Hematopoietic multipotent progenitor cell (in vitro differentiated cells): ENCODE measurements around the gene PRRC2B. TPM values are rescaled to one million over a fixed set of nuclear protein-coding genes. Genes with fewer than 3 reads are reported as not detected.
"Not testable (repeated sequence)": the region's sequence is repeated elsewhere in the genome, so short reads cannot be mapped to it uniquely, and the experiment has no call there.

Experiments
- DNase-seq, 3 donors: peaks; one replicate each; pipeline ENCODE4 v3.0.0-alpha.2; 2011 to 2015; ENCODE audit warnings: low read depth in 2 of 3, low spot score in 2 of 3
- total RNA-seq: library from RNA; depleted of rRNA; stranded (reverse); fragments of >200 nt; gene quantifications from one replicate; pipeline ENCODE4 v1.2.3, GENCODE V29; 2012

The PRRC2B gene
- total RNA-seq, 1 donor = 82.9 TPM

DNA sequence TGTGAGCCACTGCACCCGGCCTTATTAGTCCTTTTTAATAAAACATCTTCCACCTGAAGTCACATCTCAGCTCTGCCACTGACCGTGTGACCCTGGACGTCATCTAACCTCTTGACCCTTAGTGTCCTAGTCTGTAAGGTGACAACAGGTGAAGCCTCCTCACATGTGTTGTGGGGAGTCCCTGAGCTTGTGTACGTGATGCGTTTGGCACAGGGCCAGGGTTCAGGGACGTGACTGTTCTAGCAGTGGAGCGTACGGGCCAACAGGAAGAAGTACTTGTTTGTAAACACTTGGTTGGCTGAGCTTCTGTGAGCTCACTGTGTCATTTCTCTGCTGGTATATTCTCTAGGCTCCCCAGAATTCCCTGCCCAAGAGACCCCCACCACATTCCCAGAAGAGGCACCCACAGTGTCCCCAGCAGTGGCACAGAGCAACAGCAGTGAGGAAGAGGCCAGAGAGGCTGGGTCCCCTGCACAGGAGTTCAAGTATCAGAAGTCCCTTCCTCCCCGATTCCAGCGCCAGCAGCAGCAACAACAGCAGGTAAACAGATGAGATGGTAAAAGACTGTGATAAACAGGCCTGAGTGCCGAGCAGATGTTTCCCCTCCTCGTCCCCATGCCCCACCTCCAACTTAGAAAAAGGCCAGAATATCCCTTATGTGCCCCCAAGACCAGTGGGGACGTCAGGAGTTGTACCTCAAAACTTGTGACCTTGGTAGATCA lies 73.5 kb downstream of the PRRC2B start:
- DNase-seq = no peak

DNA sequence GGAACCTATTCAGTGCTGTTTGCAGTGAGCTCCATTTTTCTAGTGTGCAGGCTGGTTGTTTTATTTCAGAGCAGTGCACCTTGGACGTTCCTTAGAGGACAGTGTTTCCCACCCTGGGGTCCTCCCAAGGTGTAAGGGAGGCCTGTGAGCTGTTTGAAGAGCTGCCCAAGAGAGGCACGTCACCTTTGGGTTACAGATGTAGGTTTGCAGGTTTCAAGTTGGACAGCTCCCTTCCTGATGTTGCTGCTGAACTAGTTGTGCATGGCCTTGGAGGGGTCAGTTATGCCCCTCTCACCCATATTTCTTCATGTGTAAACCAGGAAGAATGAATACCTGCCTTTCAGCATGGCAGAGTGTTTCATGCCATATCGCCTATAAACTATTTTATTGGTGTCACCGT lies 74.1 kb downstream of the PRRC2B start:
- DNase-seq = no peak

DNA sequence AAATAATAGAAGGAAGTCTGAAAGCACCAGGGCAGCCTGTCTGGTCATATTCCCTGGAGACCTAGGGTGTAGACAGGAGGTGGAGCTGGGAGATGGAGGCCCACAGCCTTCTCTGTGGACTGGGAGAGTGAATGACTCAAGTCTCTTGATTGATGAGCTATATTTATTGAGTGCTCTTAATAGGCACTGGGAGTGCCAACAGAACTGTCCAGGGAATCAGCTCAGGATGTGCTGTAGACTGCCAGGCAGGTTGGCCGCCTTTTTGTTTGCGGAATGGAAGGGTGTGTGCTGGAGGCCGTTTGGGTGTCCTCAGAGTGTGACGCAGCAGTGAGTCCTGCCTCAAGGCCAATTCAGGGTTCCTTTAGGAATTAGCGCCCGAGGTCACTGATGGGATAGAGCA lies 75.5 kb downstream of the PRRC2B start:
- no peak for DNase-seq

DNA sequence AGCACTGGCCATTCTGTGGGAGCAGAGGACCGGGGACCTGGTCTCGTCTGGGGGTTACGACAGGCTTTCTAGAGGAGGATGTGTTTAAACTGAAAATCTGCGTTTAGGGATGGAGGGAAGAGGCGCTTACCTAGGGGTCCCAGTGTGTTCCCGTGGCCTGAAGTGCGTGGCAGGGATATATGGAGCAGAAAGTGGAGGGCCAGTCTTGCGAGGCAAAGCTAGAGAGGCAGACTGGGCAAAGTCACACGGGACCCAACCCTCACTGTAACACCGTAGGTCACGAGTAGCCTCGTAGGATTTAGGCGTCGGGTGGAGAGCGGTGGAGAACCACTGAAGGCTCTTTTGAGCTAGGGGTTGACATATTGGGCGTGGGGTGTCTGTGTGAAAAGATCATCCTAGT lies 76.1 kb downstream of the PRRC2B start:
- no peak for DNase-seq

DNA sequence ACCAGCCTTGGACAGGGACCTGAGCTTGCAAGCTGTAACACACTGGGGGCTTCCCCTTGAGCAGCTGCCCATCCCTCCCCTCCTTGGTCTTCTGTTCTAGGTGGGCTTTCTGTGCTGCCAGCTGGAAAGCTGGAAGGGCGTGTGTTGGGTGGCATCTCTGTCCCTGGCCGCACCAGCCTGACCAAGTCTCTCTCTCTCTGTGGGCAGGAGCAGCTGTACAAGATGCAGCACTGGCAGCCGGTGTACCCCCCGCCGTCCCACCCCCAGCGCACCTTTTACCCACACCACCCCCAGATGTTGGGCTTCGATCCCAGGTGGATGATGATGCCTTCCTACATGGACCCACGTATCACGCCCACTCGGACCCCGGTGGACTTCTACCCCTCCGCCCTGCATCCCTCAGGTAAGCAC lies 76.7 kb downstream of the PRRC2B start:
- DNase-seq = no peak

DNA sequence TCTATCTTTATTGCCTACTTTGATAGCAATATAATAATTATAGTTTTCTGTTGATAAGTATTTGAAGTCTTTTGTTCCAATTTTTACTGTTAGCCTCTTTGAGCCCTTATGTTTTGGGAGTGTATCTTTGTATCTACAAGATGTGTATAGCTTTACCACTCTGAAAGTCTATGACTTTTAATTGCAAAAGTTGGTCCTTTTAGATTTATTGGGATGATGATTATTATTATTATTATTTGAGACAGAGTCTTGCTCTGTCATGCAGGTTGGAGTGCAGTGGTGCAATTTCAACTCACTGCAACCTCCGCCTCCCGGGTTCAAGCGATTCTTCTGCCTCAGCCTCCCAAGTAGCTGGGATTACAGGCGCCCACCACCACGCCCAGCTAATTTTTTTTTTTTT lies 78.2 kb downstream of the PRRC2B start:
- not testable (repeated sequence) for DNase-seq

DNA sequence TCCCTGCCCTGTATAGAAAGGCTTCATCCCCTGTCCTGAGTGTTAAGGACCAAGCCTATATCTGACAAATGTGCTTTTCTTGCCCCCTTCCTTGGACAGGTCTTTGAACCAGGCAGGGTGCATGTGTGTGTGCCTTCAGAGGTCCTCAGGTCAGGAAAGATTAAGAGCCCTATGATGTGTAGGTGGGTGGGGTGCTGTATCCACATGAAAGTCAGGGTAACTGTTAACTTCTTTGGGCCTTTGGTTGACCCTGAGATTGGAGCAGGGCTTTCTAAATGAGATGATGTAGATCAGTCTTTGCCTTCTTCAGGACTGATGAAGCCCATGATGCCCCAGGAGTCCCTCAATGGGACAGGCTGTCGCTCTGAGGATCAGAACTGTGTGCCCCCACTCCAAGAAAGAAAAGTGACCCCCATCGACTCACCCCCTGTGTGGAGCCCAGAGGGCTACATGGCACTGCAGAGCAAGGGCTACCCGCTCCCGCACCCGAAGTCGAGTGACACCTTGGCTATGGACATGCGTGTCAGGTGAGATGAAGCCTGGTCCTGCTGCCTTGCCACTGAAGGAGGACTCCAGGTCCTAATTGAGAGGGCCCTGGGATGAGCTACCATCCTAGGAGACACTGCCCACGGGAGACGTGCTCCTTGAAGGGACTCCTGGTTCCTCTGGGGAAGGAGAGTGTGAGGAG lies 79.5 kb downstream of the PRRC2B start:
- DNase-seq = no peak

DNA sequence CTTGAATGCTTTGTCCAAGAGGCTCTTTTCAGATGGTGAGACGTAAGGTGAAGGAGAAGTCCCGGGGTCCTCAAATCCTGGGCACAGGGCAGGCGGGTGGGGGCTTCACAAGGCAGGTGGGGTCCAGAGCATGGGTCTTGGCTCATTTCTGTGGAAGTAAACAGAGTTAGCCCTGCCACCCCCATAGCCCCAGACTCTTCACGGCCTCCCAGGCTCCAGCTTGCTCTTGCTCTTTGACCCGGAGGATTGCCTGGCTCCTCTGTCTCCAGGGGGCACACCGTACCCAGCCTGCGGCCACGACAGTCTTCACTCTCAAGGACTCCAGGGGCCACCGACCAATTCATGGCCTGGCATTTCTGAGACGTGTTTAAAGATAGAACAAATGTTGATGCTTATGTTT lies 80.0 kb downstream of the PRRC2B start:
- DNase-seq = no peak

DNA sequence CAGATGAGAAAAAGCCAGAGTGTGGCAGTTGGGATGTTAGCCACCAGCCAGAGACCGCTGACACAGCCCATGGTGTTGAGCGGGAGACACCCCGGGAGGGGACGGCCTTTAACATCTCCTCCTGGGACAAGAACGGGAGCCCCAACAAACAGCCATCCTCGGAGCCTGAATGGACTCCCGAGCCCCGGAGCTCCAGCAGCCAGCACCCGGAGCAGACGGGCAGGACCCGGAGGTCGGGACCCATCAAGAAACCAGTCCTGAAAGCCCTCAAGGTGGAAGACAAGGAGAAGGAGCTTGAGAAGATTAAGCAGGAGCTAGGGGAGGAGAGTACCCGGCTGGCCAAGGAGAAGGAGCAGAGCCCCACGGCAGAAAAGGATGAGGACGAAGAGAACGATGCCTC lies 80.8 kb downstream of the PRRC2B start:
- DNase-seq = no peak

DNA sequence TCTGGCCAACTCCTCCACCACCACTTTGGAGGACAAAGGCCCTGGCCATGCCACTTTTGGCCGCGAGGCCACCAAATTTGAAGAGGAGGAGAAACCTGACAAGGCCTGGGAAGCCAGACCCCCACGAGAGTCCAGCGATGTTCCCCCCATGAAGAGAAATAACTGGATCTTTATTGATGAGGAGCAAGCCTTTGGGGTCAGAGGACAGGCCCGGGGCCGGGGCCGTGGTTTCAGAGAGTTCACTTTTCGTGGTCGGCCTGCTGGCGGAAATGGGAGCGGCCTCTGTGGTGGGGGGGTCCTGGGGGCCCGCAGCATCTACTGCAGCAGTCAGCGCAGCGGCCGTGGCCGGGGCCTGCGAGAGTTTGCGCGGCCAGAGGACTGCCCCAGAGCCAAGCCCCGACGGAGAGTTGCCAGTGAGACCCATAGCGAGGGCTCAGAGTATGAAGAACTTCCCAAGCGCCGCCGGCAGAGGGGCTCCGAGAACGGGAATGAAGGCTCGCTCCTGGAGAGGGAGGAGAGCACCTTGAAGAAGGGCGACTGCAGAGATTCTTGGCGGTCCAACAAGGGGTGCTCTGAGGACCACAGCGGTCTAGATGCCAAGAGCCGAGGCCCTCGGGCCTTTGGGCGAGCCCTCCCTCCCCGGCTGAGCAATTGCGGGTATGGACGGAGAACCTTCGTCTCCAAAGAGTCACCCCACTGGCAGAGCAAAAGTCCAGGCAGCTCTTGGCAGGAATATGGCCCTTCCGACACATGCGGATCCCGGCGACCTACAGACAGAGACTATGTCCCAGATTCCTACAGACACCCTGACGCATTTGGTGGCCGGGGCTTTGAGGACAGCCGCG lies 81.4 kb downstream of the PRRC2B start:
- DNase-seq = no peak

DNA sequence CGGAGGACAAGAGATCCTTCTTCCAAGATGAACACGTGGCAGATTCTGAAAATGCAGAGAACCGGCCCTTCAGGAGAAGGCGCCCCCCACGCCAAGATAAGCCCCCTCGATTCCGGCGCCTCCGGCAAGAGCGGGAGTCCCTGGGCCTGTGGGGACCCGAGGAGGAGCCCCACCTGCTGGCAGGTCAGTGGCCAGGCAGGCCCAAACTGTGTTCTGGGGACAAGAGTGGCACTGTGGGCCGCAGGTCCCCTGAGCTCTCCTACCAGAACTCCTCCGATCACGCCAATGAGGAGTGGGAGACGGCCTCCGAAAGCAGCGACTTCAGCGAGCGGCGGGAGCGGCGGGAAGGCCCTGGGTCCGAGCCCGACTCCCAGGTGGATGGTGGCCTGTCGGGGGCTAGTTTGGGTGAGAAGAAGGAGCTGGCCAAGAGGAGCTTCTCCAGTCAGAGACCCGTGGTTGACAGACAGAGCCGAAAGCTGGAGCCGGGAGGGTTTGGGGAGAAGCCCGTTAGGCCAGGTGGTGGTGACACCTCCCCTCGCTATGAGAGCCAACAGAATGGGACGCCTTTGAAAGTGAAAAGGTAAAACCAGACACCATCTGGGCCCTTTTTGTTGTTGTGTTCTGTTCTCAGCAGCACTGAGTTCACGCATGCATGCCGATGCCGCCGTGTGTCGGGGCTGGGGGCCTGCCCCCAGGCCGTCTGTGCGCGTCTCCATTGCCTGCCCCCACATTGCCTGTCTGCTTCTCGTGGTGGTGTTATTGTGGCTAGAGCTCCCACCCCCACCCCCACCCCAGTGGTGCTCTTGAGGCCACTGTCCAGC lies 82.3 kb downstream of the PRRC2B start:
- no peak for DNase-seq

DNA sequence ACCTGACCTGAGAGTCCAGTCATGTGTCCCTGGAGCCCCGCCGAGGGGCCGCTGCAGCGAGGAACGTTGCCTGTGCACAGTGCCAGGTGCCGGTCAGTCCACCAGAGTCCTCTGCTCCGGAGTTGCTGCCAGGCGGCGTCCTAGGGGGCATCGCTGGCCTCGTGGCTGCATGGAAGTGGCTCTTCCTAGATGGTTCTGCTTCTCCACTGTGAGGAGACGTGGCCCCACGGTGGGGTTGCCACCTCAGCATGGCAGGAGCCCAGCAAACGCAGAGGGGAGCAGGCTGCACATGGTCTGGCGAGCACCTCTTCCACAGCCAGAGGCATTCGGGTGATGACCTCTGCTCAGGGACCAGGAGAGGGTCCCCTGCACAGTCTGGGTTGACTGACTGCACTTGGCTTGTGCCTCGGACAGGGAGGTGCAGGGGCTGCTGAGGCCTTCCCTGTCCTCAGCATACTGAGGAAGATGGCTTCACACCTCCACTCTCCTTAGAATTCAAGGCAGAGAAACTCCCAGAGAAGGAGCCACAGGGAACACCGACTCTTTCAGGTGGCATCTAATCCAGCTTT lies 83.0 kb downstream of the PRRC2B start:
- no peak for DNase-seq

DNA sequence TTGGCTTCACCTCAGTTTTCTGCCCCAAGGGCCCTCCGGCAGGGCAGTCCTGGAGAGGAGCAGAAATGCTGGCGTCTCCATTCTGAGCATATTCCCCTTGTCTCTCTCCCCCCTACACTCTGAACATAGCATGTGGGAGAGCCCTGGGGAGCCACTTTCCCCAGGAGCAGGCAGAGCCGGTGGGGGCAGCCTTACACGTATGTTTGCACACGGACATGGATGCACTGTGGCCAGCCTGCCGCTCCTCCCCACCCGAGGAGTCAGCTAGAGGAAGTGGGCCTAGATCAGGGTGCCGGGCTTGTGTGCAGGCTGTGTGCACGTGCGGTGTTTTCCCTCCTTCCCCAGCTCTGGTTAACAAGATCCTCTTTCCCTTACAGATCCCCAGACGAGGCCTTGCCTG lies 83.5 kb downstream of the PRRC2B start:
- DNase-seq = no peak

DNA sequence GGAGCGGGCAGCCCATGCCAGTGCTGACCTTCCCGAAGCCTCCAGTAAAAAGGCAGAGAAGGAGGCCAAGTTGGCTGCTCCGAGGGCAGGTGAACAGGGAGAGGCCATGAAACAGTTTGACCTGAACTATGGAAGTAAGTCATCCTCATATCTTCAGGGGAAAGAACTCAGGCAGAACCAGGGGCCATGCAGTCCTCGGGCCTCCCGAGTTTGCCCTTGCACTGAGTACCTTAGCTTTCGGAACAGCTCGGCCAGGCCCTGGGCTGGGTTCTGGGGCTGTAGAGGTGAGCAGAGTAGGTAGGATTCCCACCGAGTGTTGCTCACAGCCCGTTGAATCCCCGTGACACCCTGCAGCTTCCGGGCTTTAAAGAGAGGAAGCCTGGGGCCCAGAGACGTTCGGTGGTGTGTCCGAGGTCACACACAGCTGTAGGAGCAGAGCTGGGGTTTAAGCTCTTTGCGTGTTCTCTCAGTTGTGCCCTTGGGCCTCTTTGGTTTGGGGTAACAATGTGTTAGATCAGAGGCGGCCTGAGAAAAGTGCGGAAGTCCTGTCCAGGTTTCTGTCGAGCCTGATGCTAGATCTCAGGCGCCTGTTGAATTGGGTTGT lies 84.0 kb downstream of the PRRC2B start:
- no peak for DNase-seq

DNA sequence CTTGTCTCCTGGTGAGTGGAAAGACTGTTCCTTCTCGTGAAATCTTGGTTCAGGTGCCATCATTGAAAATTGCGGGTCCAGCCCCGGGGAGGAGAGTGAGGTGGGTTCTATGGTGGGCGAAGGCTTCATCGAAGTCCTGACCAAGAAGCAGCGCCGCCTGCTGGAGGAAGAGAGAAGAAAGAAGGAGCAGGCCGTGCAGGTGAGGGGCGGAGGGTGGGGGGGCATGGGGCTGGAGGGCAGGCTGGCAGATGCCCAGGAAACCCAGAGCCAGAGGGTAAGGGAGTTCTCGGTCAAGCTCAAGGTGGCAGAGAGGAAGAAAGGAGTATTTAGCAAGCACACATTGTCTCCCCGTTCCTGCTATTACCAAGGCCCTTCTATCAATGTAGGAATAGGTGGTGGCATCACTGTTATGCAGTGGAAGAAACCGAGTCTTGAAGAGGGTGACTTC lies 84.6 kb downstream of the PRRC2B start:
- peak in 2 of 3 donors; percentile 51 to 76 for DNase-seq

DNA sequence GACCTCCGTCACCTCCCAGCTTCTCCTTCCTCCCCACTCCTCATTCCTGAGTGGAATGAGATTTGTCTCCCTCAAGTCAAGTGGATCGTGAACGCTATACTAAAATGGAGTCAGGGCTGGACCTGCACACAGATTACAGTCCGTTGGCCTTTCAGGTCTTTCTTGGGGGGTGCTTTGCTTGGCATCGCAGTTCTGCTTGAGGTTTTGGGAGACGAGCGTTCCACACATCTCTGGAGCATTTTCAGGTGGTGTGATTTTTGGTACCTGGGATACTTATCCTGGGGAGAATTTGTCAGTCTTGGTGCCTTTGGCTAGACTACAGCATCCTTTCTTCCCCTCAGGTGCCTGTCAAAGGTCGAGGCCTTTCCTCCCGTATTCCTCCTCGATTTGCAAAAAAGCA lies 85.0 kb downstream of the PRRC2B start:
- DNase-seq = no peak

DNA sequence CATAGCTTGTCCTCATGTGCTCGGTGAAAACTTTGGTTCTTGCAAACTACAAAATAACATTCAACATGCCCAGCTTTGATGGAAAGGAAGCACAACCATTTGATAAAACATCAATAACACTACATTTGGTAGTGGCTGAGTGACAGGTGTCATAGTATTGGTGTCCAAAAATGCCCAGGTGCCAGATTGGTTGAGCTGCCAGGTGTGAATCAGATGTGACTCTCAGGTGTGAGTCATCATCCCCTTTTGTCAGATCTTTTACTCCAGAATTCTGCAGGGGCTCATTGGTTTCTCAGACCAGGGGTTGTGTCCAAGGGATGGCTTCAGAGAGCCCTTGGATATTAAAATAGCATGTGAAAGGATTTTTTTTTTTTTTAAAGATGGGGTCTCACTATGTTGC lies 86.4 kb downstream of the PRRC2B start:
- DNase-seq = no peak

DNA sequence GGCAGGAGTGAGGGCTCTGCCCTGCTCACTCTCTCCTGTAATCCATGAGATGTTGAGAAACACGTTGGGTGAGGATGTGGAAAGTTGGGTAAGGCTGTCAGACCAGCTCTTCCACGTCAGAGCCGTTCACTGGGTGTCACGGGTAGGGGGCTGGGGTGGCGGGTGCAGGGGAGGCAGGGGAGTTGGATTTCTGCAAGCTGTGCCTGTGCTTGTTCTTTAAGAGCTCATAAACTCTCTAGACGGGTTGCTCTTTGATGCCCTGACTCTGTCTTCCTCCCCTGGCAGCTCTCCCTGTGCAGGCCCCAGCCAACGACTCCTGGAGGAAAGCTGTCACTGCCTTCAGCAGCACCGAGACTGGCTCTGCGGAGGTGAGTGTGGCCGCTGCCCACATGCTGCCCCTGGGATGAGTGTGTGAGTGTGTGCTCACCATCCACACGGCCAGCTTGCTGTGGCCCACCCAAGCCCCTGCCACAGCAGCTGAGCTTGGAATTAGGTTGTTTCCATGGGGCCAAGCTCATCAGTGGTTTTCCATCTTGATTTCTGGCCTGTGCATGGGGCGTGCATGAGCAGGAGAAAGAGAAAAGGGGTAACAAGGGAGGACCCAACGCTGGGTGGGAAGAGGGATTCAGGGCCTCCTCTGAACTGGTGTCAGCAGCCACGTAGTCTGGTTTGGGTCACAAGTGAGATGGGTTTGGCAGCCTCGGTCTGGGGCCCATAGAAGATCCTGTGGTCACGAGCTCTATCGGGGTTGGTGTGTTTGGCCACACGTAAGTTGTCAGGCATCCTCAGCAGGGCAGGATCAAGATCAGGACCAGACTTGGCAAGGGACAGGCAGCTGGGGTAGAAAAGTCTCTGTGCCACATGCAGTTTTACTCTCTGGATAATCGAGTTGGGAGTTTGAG lies 87.8 kb downstream of the PRRC2B start:
- no peak for DNase-seq
